Stimulated activated naive CD8-positive, alpha-beta T cell treated with anti-CD3 and anti-CD28 coated beads, Interleukin-15, amount 100 ng/mL, for 72 hours (primary cell): Measurements from ENCODE around the gene SELENON.
A peak's percentile ranks its signal among the peaks of the same experiment; 100 is the strongest.

ENCODE experiments used
- ATAC-seq: fragments of 150-1000 bp; cut with Tn5 transposase; 2 replicates; pipeline ENCODE4 v1.10.0; 2021; ENCODE audit warnings: mild to moderate bottlenecking, moderate library complexity
- DNase-seq, 2 donors: peaks; one replicate each; pipeline ENCODE4 v3.0.0; 2021 to 2022
- H3K27ac Mint-ChIP-seq, 2 donors: one replicate each; pipeline ENCODE4 v1.8.0; 2022; ENCODE audit warnings: mild to moderate bottlenecking in 2 of 2, mixed read lengths in 2 of 2, moderate library complexity in 2 of 2
- H3K27me3 Mint-ChIP-seq: one replicate; pipeline ENCODE4 v1.8.0; 2022; ENCODE audit warnings: mixed read lengths
- H3K4me1 Mint-ChIP-seq: one replicate; pipeline ENCODE4 v1.8.0; 2022; ENCODE audit warnings: mild to moderate bottlenecking, mixed read lengths
- H3K4me3 Mint-ChIP-seq, 2 donors: one replicate each; pipeline ENCODE4 v1.8.0; 2022; ENCODE audit warnings: mild to moderate bottlenecking in 2 of 2, mixed read lengths in 2 of 2, moderate library complexity in 1 of 2
- H3K9me3 Mint-ChIP-seq, 2 donors: one replicate each; pipeline ENCODE4 v1.8.0; 2022; ENCODE audit warnings: mixed read lengths in 2 of 2

The SELENON gene

GRCh38 chr1:25844536-25845337, 44.7 kb downstream of the SELENON start:
- H3K9me3 Mint-ChIP-seq = no peaks in the 10 kb centered on the region
- no peak overlapping the region for H3K4me3 Mint-ChIP-seq
- H3K4me1 Mint-ChIP-seq = peaks cover 6% of the 10 kb centered on the region
- no peak overlapping the region for H3K27ac Mint-ChIP-seq
- H3K27me3 Mint-ChIP-seq = no peaks in the 10 kb centered on the region
- DNase-seq (no peak), ATAC-seq (no peak)

GRCh38 chr1:25845664-25846063, 45.7 kb downstream of the SELENON start:
- H3K27ac Mint-ChIP-seq = no peak overlapping the region
- H3K27me3 Mint-ChIP-seq = no peaks in the 10 kb centered on the region
- no peaks in the 10 kb centered on the region for H3K9me3 Mint-ChIP-seq
- H3K4me1 Mint-ChIP-seq = peaks cover 6% of the 10 kb centered on the region
- ATAC-seq (no peak), DNase-seq (no peak)
- H3K4me3 Mint-ChIP-seq = no peak overlapping the region

GRCh38 chr1:25847929-25848328, 47.9 kb downstream of the SELENON start:
- DNase-seq = no peak
- H3K9me3 Mint-ChIP-seq = no peaks in the 10 kb centered on the region
- H3K27me3 Mint-ChIP-seq = no peaks in the 10 kb centered on the region
- H3K4me1 Mint-ChIP-seq = peaks cover 6% of the 10 kb centered on the region
- no peak for ATAC-seq
- no peak overlapping the region for H3K27ac Mint-ChIP-seq
- H3K4me3 Mint-ChIP-seq = no peak overlapping the region

GRCh38 chr1:25848531-25848930, 48.5 kb downstream of the SELENON start:
- Mint-ChIP-seq H3K27ac (no peak overlapping the region), H3K27me3 (no peaks in the 10 kb centered on the region), H3K4me3 (no peak overlapping the region), H3K4me1 (peaks cover 6% of the 10 kb centered on the region), H3K9me3 (no peaks in the 10 kb centered on the region)
- no peak for ATAC-seq
- DNase-seq = no peak

GRCh38 chr1:25854554-25854953, 54.6 kb downstream of the SELENON start:
- H3K4me1 Mint-ChIP-seq = peaks cover 12% of the 10 kb centered on the region
- DNase-seq (no peak), ATAC-seq (no peak)
- no peak overlapping the region for H3K4me3 Mint-ChIP-seq
- H3K9me3 Mint-ChIP-seq = no peaks in the 10 kb centered on the region
- H3K27ac Mint-ChIP-seq = no peak overlapping the region
- no peaks in the 10 kb centered on the region for H3K27me3 Mint-ChIP-seq

- no peak for ATAC-seq
- no peak overlapping the region for H3K4me3 Mint-ChIP-seq
- no peaks in the 10 kb centered on the region for H3K27me3 Mint-ChIP-seq
- no peak for DNase-seq
- H3K9me3 Mint-ChIP-seq = no peaks in the 10 kb centered on the region
- no peak overlapping the region for H3K27ac Mint-ChIP-seq
- H3K4me1 Mint-ChIP-seq = peaks cover 21% of the 10 kb centered on the region
Observed at GRCh38 chr1:25856856-25857255, 56.9 kb downstream of the SELENON start.

GRCh38 chr1:25858494-25858893, 58.5 kb downstream of the SELENON start:
- H3K27ac Mint-ChIP-seq = peak overlapping the region; percentile 95 to 98
- no peaks in the 10 kb centered on the region for H3K27me3 Mint-ChIP-seq
- no peaks in the 10 kb centered on the region for H3K9me3 Mint-ChIP-seq
- no peak for ATAC-seq
- peaks cover 21% of the 10 kb centered on the region for H3K4me1 Mint-ChIP-seq
- no peak for DNase-seq
- H3K4me3 Mint-ChIP-seq = peak overlapping the region; percentile 89 to 90

GRCh38 chr1:25858906-25859789, 59.2 kb downstream of the SELENON start, which contains the start of gene AUNIP:
TSS of gene AUNIP (minus strand) at chr1:25859457. CDS start at chr1:25859357, 100 bp downstream.
- H3K4me3 Mint-ChIP-seq = peak within 1 kb of the TSS; percentile 89 to 90
- no peaks in the 10 kb centered on the region for H3K9me3 Mint-ChIP-seq
- peak within 1 kb of the TSS; percentile 95 to 98 for H3K27ac Mint-ChIP-seq
- DNase-seq (peak; percentile 92 to 93), ATAC-seq (peak; percentile 96)
- no peaks in the 10 kb centered on the region for H3K27me3 Mint-ChIP-seq
- H3K4me1 Mint-ChIP-seq = peaks cover 21% of the 10 kb centered on the region

GRCh38 chr1:25861316-25862286, 61.6 kb downstream of the SELENON start:
- DNase-seq = no peak
- ATAC-seq = no peak
- H3K9me3 Mint-ChIP-seq = no peaks in the 10 kb centered on the region
- peak overlapping the region in 1 of 2 donors; percentile 55 for H3K27ac Mint-ChIP-seq
- no peaks in the 10 kb centered on the region for H3K27me3 Mint-ChIP-seq
- H3K4me3 Mint-ChIP-seq = peak overlapping the region; percentile 39 to 47
- peaks cover 28% of the 10 kb centered on the region for H3K4me1 Mint-ChIP-seq

GRCh38 chr1:25862785-25863485, 62.9 kb downstream of the SELENON start:
- Mint-ChIP-seq H3K27me3 (no peaks in the 10 kb centered on the region), H3K4me3 (no peak overlapping the region), H3K9me3 (no peaks in the 10 kb centered on the region), H3K27ac (peak overlapping the region in 1 of 2 donors; percentile 44), H3K4me1 (peaks cover 28% of the 10 kb centered on the region)
- ATAC-seq = no peak
- no peak for DNase-seq

- no peak overlapping the region for H3K27ac Mint-ChIP-seq
Observed at GRCh38 chr1:25863486-25864262, 63.7 kb downstream of the SELENON start.

GRCh38 chr1:25864434-25864833, 64.4 kb downstream of the SELENON start:
- H3K27ac Mint-ChIP-seq = peak overlapping the region in 1 of 2 donors; percentile 60
- no peak for DNase-seq
- no peaks in the 10 kb centered on the region for H3K27me3 Mint-ChIP-seq
- ATAC-seq = no peak
- H3K4me3 Mint-ChIP-seq = no peak overlapping the region
- H3K4me1 Mint-ChIP-seq = peaks cover 15% of the 10 kb centered on the region
- H3K9me3 Mint-ChIP-seq = no peaks in the 10 kb centered on the region

More at GRCh38 chr1:25863486-25864262, 63.7 kb downstream of the SELENON start:
- H3K4me3 Mint-ChIP-seq = no peak overlapping the region
- H3K4me1 Mint-ChIP-seq = peaks cover 21% of the 10 kb centered on the region
- no peak for ATAC-seq
- H3K9me3 Mint-ChIP-seq = no peaks in the 10 kb centered on the region
- H3K27me3 Mint-ChIP-seq = no peaks in the 10 kb centered on the region
- DNase-seq = no peak

GRCh38 chr1:25866288-25866687, 66.3 kb downstream of the SELENON start:
- no peak overlapping the region for H3K27ac Mint-ChIP-seq
- H3K9me3 Mint-ChIP-seq = no peaks in the 10 kb centered on the region
- no peak for DNase-seq

More at GRCh38 chr1:25866288-25866687, 66.3 kb downstream of the SELENON start:
- H3K27me3 Mint-ChIP-seq = no peaks in the 10 kb centered on the region
- peaks cover 11% of the 10 kb centered on the region for H3K4me1 Mint-ChIP-seq
- ATAC-seq = no peak
- H3K4me3 Mint-ChIP-seq = no peak overlapping the region
